ENCODE measurements around the gene LHPP. TPM values are rescaled to one million over a fixed set of nuclear protein-coding genes. Genes with fewer than 3 reads are reported as not detected.

The LHPP gene
- total and polyA plus RNA-seq, 2 experiments from 2014 or later: 27.4 to 40.2 TPM

DNA sequence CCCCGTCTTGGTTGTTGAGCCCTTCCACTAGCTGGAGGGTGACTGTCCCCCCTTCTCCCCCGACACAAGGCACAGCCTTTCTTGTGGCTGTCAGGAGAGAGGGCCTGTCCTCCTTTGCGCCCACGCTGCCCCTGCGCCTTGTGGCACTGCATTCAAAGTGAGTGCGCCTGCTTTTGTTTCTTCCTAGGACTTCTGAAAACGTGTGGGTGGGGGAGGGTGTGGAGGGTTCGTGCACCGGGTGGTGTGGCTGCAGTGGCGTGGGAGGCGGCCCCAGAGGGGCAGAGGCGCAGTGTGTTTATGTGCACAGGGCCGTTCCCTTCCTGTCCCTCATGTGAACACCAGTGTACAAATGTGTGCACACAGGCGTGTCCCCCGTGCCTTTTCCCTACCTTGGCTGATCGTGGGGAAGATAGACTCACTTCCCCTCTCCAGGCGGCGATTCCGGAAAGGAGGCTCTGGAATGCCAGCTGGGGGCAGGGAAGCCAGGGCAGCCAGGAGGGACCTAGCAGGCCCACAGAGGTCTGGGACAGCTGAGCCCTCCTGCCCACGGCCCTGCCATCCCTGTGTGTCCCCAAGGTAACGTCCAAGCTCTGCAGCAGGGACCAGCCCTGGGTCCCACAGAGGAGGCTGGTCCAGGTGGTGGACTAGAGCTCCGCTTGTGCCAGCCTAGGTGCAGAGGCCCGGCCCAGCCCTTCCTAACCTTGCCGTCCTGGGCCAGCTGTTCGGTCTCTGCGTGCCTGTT is 88.8 kb downstream of the LHPP start (continued):
- TF ChIP-seq, protein P1, sequence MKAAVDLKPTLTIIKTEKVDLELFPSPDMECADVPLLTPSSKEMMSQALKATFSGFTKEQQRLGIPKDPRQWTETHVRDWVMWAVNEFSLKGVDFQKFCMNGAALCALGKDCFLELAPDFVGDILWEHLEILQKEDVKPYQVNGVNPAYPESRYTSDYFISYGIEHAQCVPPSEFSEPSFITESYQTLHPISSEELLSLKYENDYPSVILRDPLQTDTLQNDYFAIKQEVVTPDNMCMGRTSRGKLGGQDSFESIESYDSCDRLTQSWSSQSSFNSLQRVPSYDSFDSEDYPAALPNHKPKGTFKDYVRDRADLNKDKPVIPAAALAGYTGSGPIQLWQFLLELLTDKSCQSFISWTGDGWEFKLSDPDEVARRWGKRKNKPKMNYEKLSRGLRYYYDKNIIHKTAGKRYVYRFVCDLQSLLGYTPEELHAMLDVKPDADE (IDR thresholded peaks at IDR 0.05): no peak
- TF ChIP-seq, protein P2, sequence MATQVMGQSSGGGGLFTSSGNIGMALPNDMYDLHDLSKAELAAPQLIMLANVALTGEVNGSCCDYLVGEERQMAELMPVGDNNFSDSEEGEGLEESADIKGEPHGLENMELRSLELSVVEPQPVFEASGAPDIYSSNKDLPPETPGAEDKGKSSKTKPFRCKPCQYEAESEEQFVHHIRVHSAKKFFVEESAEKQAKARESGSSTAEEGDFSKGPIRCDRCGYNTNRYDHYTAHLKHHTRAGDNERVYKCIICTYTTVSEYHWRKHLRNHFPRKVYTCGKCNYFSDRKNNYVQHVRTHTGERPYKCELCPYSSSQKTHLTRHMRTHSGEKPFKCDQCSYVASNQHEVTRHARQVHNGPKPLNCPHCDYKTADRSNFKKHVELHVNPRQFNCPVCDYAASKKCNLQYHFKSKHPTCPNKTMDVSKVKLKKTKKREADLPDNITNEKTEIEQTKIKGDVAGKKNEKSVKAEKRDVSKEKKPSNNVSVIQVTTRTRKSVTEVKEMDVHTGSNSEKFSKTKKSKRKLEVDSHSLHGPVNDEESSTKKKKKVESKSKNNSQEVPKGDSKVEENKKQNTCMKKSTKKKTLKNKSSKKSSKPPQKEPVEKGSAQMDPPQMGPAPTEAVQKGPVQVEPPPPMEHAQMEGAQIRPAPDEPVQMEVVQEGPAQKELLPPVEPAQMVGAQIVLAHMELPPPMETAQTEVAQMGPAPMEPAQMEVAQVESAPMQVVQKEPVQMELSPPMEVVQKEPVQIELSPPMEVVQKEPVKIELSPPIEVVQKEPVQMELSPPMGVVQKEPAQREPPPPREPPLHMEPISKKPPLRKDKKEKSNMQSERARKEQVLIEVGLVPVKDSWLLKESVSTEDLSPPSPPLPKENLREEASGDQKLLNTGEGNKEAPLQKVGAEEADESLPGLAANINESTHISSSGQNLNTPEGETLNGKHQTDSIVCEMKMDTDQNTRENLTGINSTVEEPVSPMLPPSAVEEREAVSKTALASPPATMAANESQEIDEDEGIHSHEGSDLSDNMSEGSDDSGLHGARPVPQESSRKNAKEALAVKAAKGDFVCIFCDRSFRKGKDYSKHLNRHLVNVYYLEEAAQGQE (IDR thresholded peaks at IDR 0.05; ENCODE audit: unreplicated experiment): no peak
- no peak for TF ChIP-seq JUNB (IDR thresholded peaks at IDR 0.05; ENCODE audit: unreplicated experiment)
- TF ChIP-seq EZH2 (IDR thresholded peaks at IDR 0.05; ENCODE audit: low read depth, unreplicated experiment): no peak
- TF ChIP-seq ZNF114 (CRISPR knock-in tag; IDR thresholded peaks at IDR 0.05): no peak
- no peak for TF ChIP-seq EZH2phosphoT487 (IDR thresholded peaks at IDR 0.05; ENCODE audit: unreplicated experiment)

DNA sequence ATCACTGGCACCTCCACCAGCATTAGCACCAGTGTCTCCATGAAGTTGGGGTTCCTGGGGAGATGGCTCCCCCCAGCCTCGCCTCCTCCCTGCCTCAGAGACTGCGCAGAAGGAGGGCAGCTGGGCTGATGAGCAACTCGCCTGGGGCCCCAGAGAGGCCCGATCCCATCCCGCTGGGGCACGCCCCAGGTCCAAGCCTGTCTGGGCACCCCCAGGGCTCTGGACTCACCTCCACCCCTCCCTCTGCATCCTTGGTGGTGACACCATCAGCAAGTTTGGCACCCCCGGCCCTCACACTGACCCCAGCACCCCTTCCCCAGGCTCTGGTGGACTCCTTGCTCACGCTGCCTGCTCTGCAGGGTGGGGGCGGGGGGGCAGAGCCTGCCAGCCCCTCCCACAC is 89.5 kb downstream of the LHPP start:
- no peaks in the 10 kb centered on the region for H3K79me2 ChIP-seq (replicated peaks; ENCODE audit: insufficient read depth)
- Mint-ChIP-seq H3K4me1 (peaks cover 7% of the 10 kb centered on the region), H3K4me3 (no peak overlapping the region), H3K9me3 (no peaks in the 10 kb centered on the region), H3K27me3 (ENCODE audit: insufficient read depth, low read depth, poor library complexity) (peaks cover 11% of the 10 kb centered on the region), H3K36me3 (ENCODE audit: low read depth) (no peaks in the 10 kb centered on the region; the same call in 2 of the 3 replicates), H3K27ac (no peak overlapping the region)
- no peak overlapping the region for H3K4me3 ChIP-seq
- ATAC-seq (no peak), DNase-seq (ENCODE audit: low spot score) (no peak)
- no peak overlapping the region for H3K27ac ChIP-seq (ENCODE audit: low read depth)
- H3K27me3 ChIP-seq (ENCODE audit: insufficient read depth): no peaks in the 10 kb centered on the region
- H3F3A ChIP-seq (replicated peaks; ENCODE audit: low read depth): no peaks in the 10 kb centered on the region
- no peak overlapping the region for H2AFZ ChIP-seq
- H3K4me1 ChIP-seq (ENCODE audit: insufficient read depth): no peaks in the 10 kb centered on the region
- no peaks in the 10 kb centered on the region for H4K20me1 ChIP-seq (replicated peaks; ENCODE audit: insufficient read depth)
- H3K9me2 ChIP-seq (ENCODE audit: insufficient read depth): no peaks in the 10 kb centered on the region
- H3K4me2 ChIP-seq: no peak overlapping the region
- no peaks in the 10 kb centered on the region for H3K36me3 ChIP-seq (ENCODE audit: insufficient read depth)
- TF ChIP-seq, protein P2 (IDR thresholded peaks at IDR 0.05; ENCODE audit: unreplicated experiment): no peak
- TF ChIP-seq POLR2AphosphoS5 (IDR thresholded peaks at IDR 0.05; ENCODE audit: low read depth) (no peak), ZNF331 (CRISPR knock-in tag; IDR thresholded peaks at IDR 0.05; ENCODE audit: low read depth) (no peak), EZH2phosphoT487 (IDR thresholded peaks at IDR 0.05; ENCODE audit: unreplicated experiment) (no peak), CTCF (conservative IDR thresholded peaks at IDR 0.05; ENCODE audit: low read depth in 2 of 2) (no peak), EZH2 (IDR thresholded peaks at IDR 0.05; ENCODE audit: low read depth, unreplicated experiment) (no peak), NANOG (IDR thresholded peaks at IDR 0.05; ENCODE audit: borderline replicate concordance) (no peak), JUNB (IDR thresholded peaks at IDR 0.05; ENCODE audit: unreplicated experiment) (no peak), ZNF114 (CRISPR knock-in tag; IDR thresholded peaks at IDR 0.05) (no peak)

Measured in GM23338 (cell line).